ENCODE results near the gene KIF22.

DNA sequence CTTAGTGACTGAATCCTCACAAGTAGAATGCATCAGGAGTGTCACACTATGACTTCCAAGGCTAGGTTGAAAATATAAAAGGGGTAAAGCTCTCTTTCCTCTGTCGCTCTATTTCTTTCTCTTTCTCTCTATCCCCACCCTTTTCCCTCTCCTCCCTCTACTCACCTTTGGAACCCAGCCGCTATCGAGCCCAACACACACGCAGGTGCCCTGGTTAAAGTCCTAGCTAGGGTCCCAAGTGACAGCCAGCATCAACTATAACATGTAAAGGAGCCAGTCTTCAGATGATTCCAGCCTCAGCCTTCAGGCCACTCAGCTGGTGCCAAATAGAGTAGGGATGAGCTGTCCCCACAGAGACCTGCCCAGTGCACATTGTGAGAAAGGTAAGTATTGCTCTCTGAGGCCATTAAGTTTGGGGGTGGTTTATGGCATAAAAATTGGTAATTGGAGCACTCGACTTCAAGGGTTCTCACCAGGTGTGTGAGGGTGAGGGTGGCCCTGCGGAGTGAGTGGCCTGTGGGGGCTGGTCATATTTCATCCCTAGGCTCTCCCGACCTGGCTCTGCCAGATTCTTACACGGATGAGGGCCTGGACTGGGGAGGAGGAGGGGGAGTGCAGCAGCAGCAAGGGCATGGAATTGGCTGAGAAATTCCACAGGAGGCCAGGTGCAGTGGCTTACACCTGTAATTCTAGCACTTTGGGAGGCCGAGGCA, 29.8 kb upstream of the KIF22 start:
- TF ChIP-seq, protein P1, sequence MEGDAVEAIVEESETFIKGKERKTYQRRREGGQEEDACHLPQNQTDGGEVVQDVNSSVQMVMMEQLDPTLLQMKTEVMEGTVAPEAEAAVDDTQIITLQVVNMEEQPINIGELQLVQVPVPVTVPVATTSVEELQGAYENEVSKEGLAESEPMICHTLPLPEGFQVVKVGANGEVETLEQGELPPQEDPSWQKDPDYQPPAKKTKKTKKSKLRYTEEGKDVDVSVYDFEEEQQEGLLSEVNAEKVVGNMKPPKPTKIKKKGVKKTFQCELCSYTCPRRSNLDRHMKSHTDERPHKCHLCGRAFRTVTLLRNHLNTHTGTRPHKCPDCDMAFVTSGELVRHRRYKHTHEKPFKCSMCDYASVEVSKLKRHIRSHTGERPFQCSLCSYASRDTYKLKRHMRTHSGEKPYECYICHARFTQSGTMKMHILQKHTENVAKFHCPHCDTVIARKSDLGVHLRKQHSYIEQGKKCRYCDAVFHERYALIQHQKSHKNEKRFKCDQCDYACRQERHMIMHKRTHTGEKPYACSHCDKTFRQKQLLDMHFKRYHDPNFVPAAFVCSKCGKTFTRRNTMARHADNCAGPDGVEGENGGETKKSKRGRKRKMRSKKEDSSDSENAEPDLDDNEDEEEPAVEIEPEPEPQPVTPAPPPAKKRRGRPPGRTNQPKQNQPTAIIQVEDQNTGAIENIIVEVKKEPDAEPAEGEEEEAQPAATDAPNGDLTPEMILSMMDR (conservative IDR thresholded peaks at IDR 0.05 in 1 of 2, IDR thresholded peaks at IDR 0.05 in 1 of 2; ENCODE audit: extremely low read depth in 1 of 2, insufficient read depth in 1 of 2, low read depth in 1 of 2, low read length in 2 of 2), result no peak
- TF ChIP-seq EZH2 (IDR thresholded peaks at IDR 0.05; ENCODE audit: borderline replicate concordance, low read length), result no peak

Measured in mammary epithelial cell (primary cell).